ENCODE results near the gene SRP54. TPM values are rescaled to one million over a fixed set of nuclear protein-coding genes. Genes with fewer than 3 reads are reported as not detected.

Gene SRP54
- total and polyA plus RNA-seq, 2 of the 13 experiments (the other 11 are each of a cell fraction or from before 2014, with no cell fraction given): 42.2 to 207 TPM

GRCh38 chr14:34983148-34983760 is 462 bp downstream of the SRP54 start (continued):
- 0 out of 2 replicates have a peak, but pooled peaks have one; percentile 1 for TF ChIP-seq UBTF (CRISPR knock-in tag; IDR thresholded peaks at IDR 0.05)
- 0 out of 2 replicates have a peak, but pooled peaks have one; percentile 7 for TF ChIP-seq ZSCAN20 (CRISPR knock-in tag; IDR thresholded peaks at IDR 0.05; ENCODE audit: borderline replicate concordance)
- no peak; the same call in 1 of the 2 replicates for TF ChIP-seq ZNF225 (CRISPR knock-in tag; IDR thresholded peaks at IDR 0.05)
- peak; percentile 24; the same call in 1 of the 2 replicates for TF ChIP-seq TP53 (CRISPR knock-in tag; conservative IDR thresholded peaks at IDR 0.05)
- peak; percentile 80; the same call in 1 of the 2 replicates for TF ChIP-seq ZNF703 (CRISPR knock-in tag; IDR thresholded peaks at IDR 0.05; ENCODE audit: borderline replicate concordance)
- no peak for TF ChIP-seq GZF1 (CRISPR knock-in tag; IDR thresholded peaks at IDR 0.05)
- TF ChIP-seq, protein P1, sequence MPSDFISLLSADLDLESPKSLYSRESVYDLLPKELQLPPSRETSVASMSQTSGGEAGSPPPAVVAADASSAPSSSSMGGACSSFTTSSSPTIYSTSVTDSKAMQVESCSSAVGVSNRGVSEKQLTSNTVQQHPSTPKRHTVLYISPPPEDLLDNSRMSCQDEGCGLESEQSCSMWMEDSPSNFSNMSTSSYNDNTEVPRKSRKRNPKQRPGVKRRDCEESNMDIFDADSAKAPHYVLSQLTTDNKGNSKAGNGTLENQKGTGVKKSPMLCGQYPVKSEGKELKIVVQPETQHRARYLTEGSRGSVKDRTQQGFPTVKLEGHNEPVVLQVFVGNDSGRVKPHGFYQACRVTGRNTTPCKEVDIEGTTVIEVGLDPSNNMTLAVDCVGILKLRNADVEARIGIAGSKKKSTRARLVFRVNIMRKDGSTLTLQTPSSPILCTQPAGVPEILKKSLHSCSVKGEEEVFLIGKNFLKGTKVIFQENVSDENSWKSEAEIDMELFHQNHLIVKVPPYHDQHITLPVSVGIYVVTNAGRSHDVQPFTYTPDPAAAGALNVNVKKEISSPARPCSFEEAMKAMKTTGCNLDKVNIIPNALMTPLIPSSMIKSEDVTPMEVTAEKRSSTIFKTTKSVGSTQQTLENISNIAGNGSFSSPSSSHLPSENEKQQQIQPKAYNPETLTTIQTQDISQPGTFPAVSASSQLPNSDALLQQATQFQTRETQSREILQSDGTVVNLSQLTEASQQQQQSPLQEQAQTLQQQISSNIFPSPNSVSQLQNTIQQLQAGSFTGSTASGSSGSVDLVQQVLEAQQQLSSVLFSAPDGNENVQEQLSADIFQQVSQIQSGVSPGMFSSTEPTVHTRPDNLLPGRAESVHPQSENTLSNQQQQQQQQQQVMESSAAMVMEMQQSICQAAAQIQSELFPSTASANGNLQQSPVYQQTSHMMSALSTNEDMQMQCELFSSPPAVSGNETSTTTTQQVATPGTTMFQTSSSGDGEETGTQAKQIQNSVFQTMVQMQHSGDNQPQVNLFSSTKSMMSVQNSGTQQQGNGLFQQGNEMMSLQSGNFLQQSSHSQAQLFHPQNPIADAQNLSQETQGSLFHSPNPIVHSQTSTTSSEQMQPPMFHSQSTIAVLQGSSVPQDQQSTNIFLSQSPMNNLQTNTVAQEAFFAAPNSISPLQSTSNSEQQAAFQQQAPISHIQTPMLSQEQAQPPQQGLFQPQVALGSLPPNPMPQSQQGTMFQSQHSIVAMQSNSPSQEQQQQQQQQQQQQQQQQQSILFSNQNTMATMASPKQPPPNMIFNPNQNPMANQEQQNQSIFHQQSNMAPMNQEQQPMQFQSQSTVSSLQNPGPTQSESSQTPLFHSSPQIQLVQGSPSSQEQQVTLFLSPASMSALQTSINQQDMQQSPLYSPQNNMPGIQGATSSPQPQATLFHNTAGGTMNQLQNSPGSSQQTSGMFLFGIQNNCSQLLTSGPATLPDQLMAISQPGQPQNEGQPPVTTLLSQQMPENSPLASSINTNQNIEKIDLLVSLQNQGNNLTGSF (CRISPR knock-in tag; IDR thresholded peaks at IDR 0.05): no peak
- no peak for TF ChIP-seq ZNF235 (CRISPR knock-in tag; IDR thresholded peaks at IDR 0.05; ENCODE audit: borderline replicate concordance)
- TF ChIP-seq ZNF740 (CRISPR knock-in tag; IDR thresholded peaks at IDR 0.05): 0 out of 2 replicates have a peak, but pooled peaks have one; percentile 68
- TF ChIP-seq MBNL3 (CRISPR knock-in tag; conservative IDR thresholded peaks at IDR 0.05): no peak
- TF ChIP-seq SRSF1 (optimal IDR thresholded peaks at IDR 0.05; ENCODE audit: low read depth, low read length): no peak
- no peak for TF ChIP-seq SMYD3 (CRISPR knock-in tag; IDR thresholded peaks at IDR 0.05)
- TF ChIP-seq, protein P2, sequence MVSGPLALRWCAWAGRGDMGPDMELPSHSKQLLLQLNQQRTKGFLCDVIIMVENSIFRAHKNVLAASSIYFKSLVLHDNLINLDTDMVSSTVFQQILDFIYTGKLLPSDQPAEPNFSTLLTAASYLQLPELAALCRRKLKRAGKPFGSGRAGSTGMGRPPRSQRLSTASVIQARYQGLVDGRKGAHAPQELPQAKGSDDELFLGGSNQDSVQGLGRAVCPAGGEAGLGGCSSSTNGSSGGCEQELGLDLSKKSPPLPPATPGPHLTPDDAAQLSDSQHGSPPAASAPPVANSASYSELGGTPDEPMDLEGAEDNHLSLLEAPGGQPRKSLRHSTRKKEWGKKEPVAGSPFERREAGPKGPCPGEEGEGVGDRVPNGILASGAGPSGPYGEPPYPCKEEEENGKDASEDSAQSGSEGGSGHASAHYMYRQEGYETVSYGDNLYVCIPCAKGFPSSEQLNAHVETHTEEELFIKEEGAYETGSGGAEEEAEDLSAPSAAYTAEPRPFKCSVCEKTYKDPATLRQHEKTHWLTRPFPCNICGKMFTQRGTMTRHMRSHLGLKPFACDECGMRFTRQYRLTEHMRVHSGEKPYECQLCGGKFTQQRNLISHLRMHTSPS (CRISPR knock-in tag; IDR thresholded peaks at IDR 0.05; ENCODE audit: low read depth): 0 out of 2 replicates have a peak, but pooled peaks have one; percentile 49
- TF ChIP-seq ZNF20 (CRISPR knock-in tag; IDR thresholded peaks at IDR 0.05): no peak
- TF ChIP-seq ZNF317 (CRISPR knock-in tag; IDR thresholded peaks at IDR 0.05): peak; percentile 34; the same call in 1 of the 2 replicates
- no peak for TF ChIP-seq ZNF180 (CRISPR knock-in tag; IDR thresholded peaks at IDR 0.05; ENCODE audit: borderline replicate concordance, low read depth)
- no peak for TF ChIP-seq ZNF468 (CRISPR knock-in tag; IDR thresholded peaks at IDR 0.05)
- TF ChIP-seq HOXA3 (CRISPR knock-in tag; IDR thresholded peaks at IDR 0.05): no peak; the same call in 1 of the 2 replicates
- no peak for TF ChIP-seq NR2F6 (IDR thresholded peaks at IDR 0.05)
- TF ChIP-seq NR2F6 (CRISPR knock-in tag; IDR thresholded peaks at IDR 0.05): no peak
